Dedifferentiated amniotic fluid mesenchymal stem cell (primary cell): Measurements from ENCODE around the gene CEP63.

Experiments
- DNase-seq: peaks from one replicate; pipeline ENCODE4 v3.0.0-alpha.2; 2016; ENCODE audit errors: extremely low spot score

CEP63 gene

GRCh38 chr3:134608771-134609435, 123.0 kb downstream of the CEP63 start:
- DNase-seq = no peak

- no peak for DNase-seq
These were observed 124.1 kb downstream of the CEP63 start for GRCh38 chr3:134609821-134610431.

- DNase-seq = no peak
These were observed 124.9 kb downstream of the CEP63 start for GRCh38 chr3:134610432-134611385.

GRCh38 chr3:134611516-134611915, 125.7 kb downstream of the CEP63 start:
- no peak for DNase-seq

GRCh38 chr3:134613006-134613520, 127.2 kb downstream of the CEP63 start:
- no peak for DNase-seq

GRCh38 chr3:134614955-134615354, 129.1 kb downstream of the CEP63 start:
- DNase-seq = no peak

- DNase-seq = no peak
These were observed 129.9 kb downstream of the CEP63 start for GRCh38 chr3:134615743-134616142.

- DNase-seq = no peak
These were observed 132.0 kb downstream of the CEP63 start for GRCh38 chr3:134617608-134618477.

GRCh38 chr3:134618478-134619300, 132.8 kb downstream of the CEP63 start:
- DNase-seq = no peak

GRCh38 chr3:134619301-134619615, 133.4 kb downstream of the CEP63 start:
- no peak for DNase-seq

GRCh38 chr3:134619884-134620445, 134.1 kb downstream of the CEP63 start:
- DNase-seq = no peak

GRCh38 chr3:134620476-134621115, 134.7 kb downstream of the CEP63 start:
- no peak for DNase-seq

GRCh38 chr3:134621854-134622253, 136.0 kb downstream of the CEP63 start:
- DNase-seq = no peak

GRCh38 chr3:134622806-134623365, 137.0 kb downstream of the CEP63 start:
- no peak for DNase-seq

GRCh38 chr3:134623615-134624245, 137.9 kb downstream of the CEP63 start:
- DNase-seq = no peak
